H1 (cell line): ENCODE results near the gene IFNA13. TPM values are rescaled to one million over a fixed set of nuclear protein-coding genes. Genes with fewer than 3 reads are reported as not detected.

Experiments used
- BRCA1 ChIP-seq: IDR thresholded peaks from 2 replicates; pipeline ENCODE4 v1.6.1; 2012; ENCODE audit warnings: low read depth, low read length, improper control_type of control experiment
- CEBPB ChIP-seq: IDR thresholded peaks from 2 replicates; pipeline ENCODE4 v1.6.1; 2012; ENCODE audit warnings: low read depth, low read length
- MAX ChIP-seq: IDR thresholded peaks from 2 replicates; pipeline ENCODE4 v1.6.1; 2012; ENCODE audit warnings: inconsistent platforms
- polyA plus RNA-seq, 7 experiments: library from polyadenylated mRNA; depleted of rRNA in 3 of 7; stranded (reverse) in 5 of 7; unstranded in 2 of 7; fragments of >200 nt in 5 of 7; fragments of 200-250 nt in 2 of 7; gene quantifications; 1 replicate in 5 of 7; 2 replicates in 1 of 7; 4 replicates in 1 of 7; pipeline versions ENCODE4 v1.2.1 to v1.2.3, GENCODE V29; 2011 to 2013; ENCODE audit warnings: missing spikeins in 2 of 7, mixed read lengths in 2 of 7
- total RNA-seq: library from RNA; stranded (reverse); fragmentation: NEBNext Ultra II Directional; extraction: Animal tissue kit (Norgen Biotek cat#: 25700); gene quantifications from 2 replicates; pipeline ENCODE4 v1.2.1, GENCODE V29; 2021

The IFNA13 gene
- total and polyA plus RNA-seq, 2 of the 8 experiments (the other 6 are each of a cell fraction or from before 2014, with no cell fraction given), result not detected

DNA sequence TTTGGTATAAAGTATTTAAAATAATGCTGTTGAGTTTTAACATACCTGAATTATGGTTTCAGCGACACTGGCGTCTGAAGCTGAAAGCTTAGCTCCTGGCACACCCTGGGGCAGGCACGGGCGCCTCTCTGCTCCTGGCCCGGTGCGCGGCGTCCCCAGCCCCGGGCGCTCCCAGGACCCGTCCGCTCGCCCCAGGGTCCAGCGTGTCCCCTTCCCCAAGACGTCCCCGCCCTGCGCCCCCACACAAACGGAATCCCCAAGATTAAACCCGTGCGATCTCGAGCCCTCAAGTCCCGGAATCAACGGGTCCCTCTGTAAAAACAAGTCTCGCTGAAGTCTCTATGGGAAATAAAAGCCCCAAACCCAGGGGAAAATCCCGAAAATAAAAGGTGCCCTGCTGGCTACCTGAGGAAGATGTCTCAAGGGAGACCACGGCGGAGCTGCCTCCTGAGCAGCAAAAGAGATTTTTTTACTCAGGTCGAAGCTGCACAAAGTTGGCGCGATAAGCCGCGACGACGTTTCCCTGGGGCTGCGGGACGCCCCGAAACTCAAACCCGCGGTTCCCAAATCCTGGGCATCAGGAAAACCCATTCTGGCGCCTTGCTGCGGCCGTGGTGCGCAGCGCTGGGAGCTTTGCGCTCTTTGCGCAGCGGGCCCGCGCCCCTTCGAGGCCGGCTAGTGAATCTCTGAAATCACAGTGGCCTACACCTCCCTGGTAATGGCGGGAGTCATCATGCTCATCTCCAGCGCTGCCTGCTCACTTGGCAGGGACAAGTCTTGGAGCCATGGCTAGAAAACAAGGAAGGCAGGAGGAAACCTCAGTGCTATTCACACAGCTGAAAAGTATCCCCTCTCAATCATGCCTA is 34.8 kb upstream of the IFNA13 start (continued):
- TF ChIP-seq MAX, result peak; percentile 64
- no peak for TF ChIP-seq CEBPB
- TF ChIP-seq BRCA1, result no peak
